GM18909 (cell line): ENCODE results near the gene KIAA1328.

ENCODE experiments used
- ATAC-seq: cut with Tn5 transposase; IDR thresholded peaks from one replicate; pipeline ENCODE4 v1.9.1; 2021; ENCODE audit warnings: mild to moderate bottlenecking; ENCODE audit not compliant: unreplicated experiment, poor library complexity

KIAA1328 gene

GRCh38 chr18:36934884-36935283 lies 106.0 kb downstream of the KIAA1328 start:
- ATAC-seq, result no peak

- ATAC-seq, result peak; percentile 66
Observed at GRCh38 chr18:36942264-36942663, 113.3 kb downstream of the KIAA1328 start.

- ATAC-seq, result no peak
Observed at GRCh38 chr18:36947820-36948348, 119.0 kb downstream of the KIAA1328 start.

GRCh38 chr18:36950282-36950681 lies 121.4 kb downstream of the KIAA1328 start:
- no peak for ATAC-seq

GRCh38 chr18:36950960-36951359 lies 122.0 kb downstream of the KIAA1328 start:
- no peak for ATAC-seq

- ATAC-seq, result no peak
Observed at GRCh38 chr18:36953047-36953446, 124.1 kb downstream of the KIAA1328 start.

GRCh38 chr18:36960038-36960437 lies 131.1 kb downstream of the KIAA1328 start:
- no peak for ATAC-seq

GRCh38 chr18:36963464-36963863 lies 134.5 kb downstream of the KIAA1328 start:
- no peak for ATAC-seq

GRCh38 chr18:36974686-36975085 lies 145.8 kb downstream of the KIAA1328 start:
- ATAC-seq, result no peak

GRCh38 chr18:36977121-36977520 lies 148.2 kb downstream of the KIAA1328 start:
- no peak for ATAC-seq

- no peak for ATAC-seq
Observed at GRCh38 chr18:36993068-36993467, 164.1 kb downstream of the KIAA1328 start.

GRCh38 chr18:37006742-37007141 lies 177.8 kb downstream of the KIAA1328 start:
- ATAC-seq, result no peak

GRCh38 chr18:37012452-37012851 lies 183.5 kb downstream of the KIAA1328 start:
- no peak for ATAC-seq

GRCh38 chr18:37019157-37019827 lies 190.4 kb downstream of the KIAA1328 start:
- no peak for ATAC-seq

GRCh38 chr18:37033419-37033818 lies 204.5 kb downstream of the KIAA1328 start:
- no peak for ATAC-seq

GRCh38 chr18:37042381-37042780 lies 213.5 kb downstream of the KIAA1328 start:
- no peak for ATAC-seq

GRCh38 chr18:37055137-37055802 lies 226.3 kb downstream of the KIAA1328 start:
- no peak for ATAC-seq

- ATAC-seq, result no peak
Observed at GRCh38 chr18:37064187-37064586, 235.3 kb downstream of the KIAA1328 start.

GRCh38 chr18:37065254-37065653 lies 236.3 kb downstream of the KIAA1328 start:
- ATAC-seq, result no peak

GRCh38 chr18:37084912-37085311 lies 256.0 kb downstream of the KIAA1328 start:
- ATAC-seq, result no peak

GRCh38 chr18:37085362-37085761 lies 256.4 kb downstream of the KIAA1328 start:
- no peak for ATAC-seq
